HepG2 (cell line): ENCODE data around the gene CCDC116. TPM values are rescaled to one million over a fixed set of nuclear protein-coding genes. Genes with fewer than 3 reads are reported as not detected.
A peak's percentile ranks its signal among the peaks of the same experiment; 100 is the strongest.

ENCODE experiments used
- ATAC-seq: fragments of 200-7000 bp; cut with Tn5 transposase; 3 replicates; pipeline ENCODE4 v1.9.1; 2020; ENCODE audit warnings: mild to moderate bottlenecking, moderate library complexity
- BruUV-seq: library from RNA; stranded (reverse); fragments of 400-500 nt; replicated peaks from 2 replicates; lab custom pipeline; 2021; lab: Mats Ljungman, UMichigan
- CTCF ChIA-PET: fragments of 300-600 bp; formaldehyde crosslinking; extraction: SDS; loops from one replicate; lab custom pipeline; 2021; ENCODE audit warnings: low total read pairs, inconsistent platforms, low intra/inter-chr PET ratio; lab: Yijun Ruan, JAX
- POLR2A ChIA-PET: fragments of 350-600 bp; sonication (Branson Sonifier 250); formaldehyde crosslinking; loops from one replicate; lab custom pipeline; 2020; ENCODE audit warnings: antibody characterized with exemption, inconsistent platforms; lab: Yijun Ruan, JAX
- DNase-seq: peaks from one replicate; pipeline ENCODE4 v3.0.0-alpha.2; 2015; ENCODE audit warnings: low spot score
- FAIRE-seq: peaks from 3 replicates; lab custom pipeline; 2011; peaks lifted over from hg19 to GRCh38; lab: Jason Lieb, UNC
- H2AFZ ChIP-seq: one replicate; pipeline ENCODE4 v1.6.1; 2011; ENCODE audit warnings: low read length, inconsistent platforms
- H3K27ac ChIP-seq: fragments of 300-600 bp; 3 replicates; pipeline ENCODE4 v1.8.0; 2011; ENCODE audit warnings: mixed run types, mild to moderate bottlenecking, mixed read lengths, low read length, inconsistent platforms; ENCODE audit not compliant: insufficient read depth; ENCODE audit errors: extremely low read length
- H3K27me3 ChIP-seq, 2 experiments: fragments of 200-600 bp in 1 of 2; 2 replicates in 1 of 2; 3 replicates in 1 of 2; pipeline versions ENCODE4 v1.6.0 to v1.8.0; 2011; ENCODE audit warnings: low read length in 2 of 2, mild to moderate bottlenecking in 2 of 2, moderate library complexity in 2 of 2, inconsistent platforms in 1 of 2; ENCODE audit not compliant: insufficient read depth in 2 of 2, control insufficient read depth in 1 of 2
- H3K36me3 ChIP-seq, 2 experiments: fragments of 200-600 bp in 1 of 2; replicated peaks in 1 of 2; 2 replicates in 1 of 2; 3 replicates in 1 of 2; pipeline versions ENCODE4 v1.5.1 to v1.8.0; 2011; ENCODE audit warnings: low read length in 2 of 2, inconsistent platforms in 1 of 2; ENCODE audit not compliant: insufficient read depth in 2 of 2, control insufficient read depth in 1 of 2
- H3K4me1 ChIP-seq: 2 replicates; pipeline ENCODE4 v1.5.1; 2012; ENCODE audit warnings: low read length, inconsistent platforms; ENCODE audit not compliant: insufficient read depth
- H3K4me2 ChIP-seq: 2 replicates; pipeline ENCODE4 v1.6.0; 2011; ENCODE audit warnings: low read depth, low read length, inconsistent platforms
- H3K4me3 ChIP-seq, 3 experiments: fragments of 200-600 bp in 1 of 3; sonication (generic), shearing (Covaris generic) in 1 of 3; replicated peaks in 1 of 3; 2 replicates each; pipeline ENCODE4 v1.5.1; 2011 to 2016; ENCODE audit warnings: low read length in 3 of 3, inconsistent platforms in 2 of 3, low read depth in 2 of 3, mild to moderate bottlenecking in 2 of 3, control low read depth in 1 of 3, mixed read lengths in 1 of 3; ENCODE audit not compliant: insufficient read depth in 1 of 3
- H3K79me2 ChIP-seq: one replicate; pipeline ENCODE4 v1.6.1; 2011; ENCODE audit warnings: low read length, inconsistent platforms; ENCODE audit not compliant: insufficient read depth
- H3K9ac ChIP-seq: 2 replicates; pipeline ENCODE4 v1.6.0; 2011; ENCODE audit warnings: mild to moderate bottlenecking, low read depth, low read length, inconsistent platforms; ENCODE audit not compliant: insufficient read depth
- H3K9me3 ChIP-seq: 2 replicates; pipeline ENCODE4 v1.5.1; 2012; ENCODE audit warnings: mild to moderate bottlenecking, low read length
- H4K20me1 ChIP-seq: 2 replicates; pipeline ENCODE4 v1.6.0; 2011; ENCODE audit warnings: inconsistent platforms, mild to moderate bottlenecking, low read length, moderate library complexity; ENCODE audit not compliant: insufficient read depth
- ZFP36L1 ChIP-seq: sonication (generic); formaldehyde crosslinking; IDR thresholded peaks from 2 replicates; pipeline ENCODE4 v1.8.0; 2022; ENCODE audit warnings: mild to moderate bottlenecking, missing genetic modification reagents, moderate library complexity
- ZNF121 ChIP-seq: sonication (generic); formaldehyde crosslinking; IDR thresholded peaks from 2 replicates; pipeline ENCODE4 v1.5.0; 2020; ENCODE audit warnings: mild to moderate bottlenecking, missing genetic modification reagents
- ZNF770 ChIP-seq: sonication (generic); formaldehyde crosslinking; IDR thresholded peaks from 2 replicates; pipeline ENCODE4 v1.5.0; 2020; ENCODE audit warnings: mild to moderate bottlenecking, missing genetic modification reagents
- WGBS: methylation state at CpG from one replicate; pipeline ENCODE4 v1.1.6; 2017; ENCODE audit warnings: low lambda C conversion rate; 5-methylcytosine and 5-hydroxymethylcytosine counted together
- in situ Hi-C: cut with HindIII; loops from 2 replicates; pipeline ENCODE4 v1.10.0; 2017; ENCODE audit warnings: low pct_unique_long_range_greater_than_20kb; ENCODE audit not compliant: extremely low pct_ligation_motif_present
- intact Hi-C: fragments of 100-400 bp; cut with micrococcal nuclease; formaldehyde crosslinking; loops from one replicate; pipeline ENCODE4 v1.10.0; 2022; ENCODE audit not compliant: unreplicated experiment
- polyA plus RNA-seq, 8 experiments: library from polyadenylated mRNA; depleted of rRNA in 3 of 8; stranded (reverse) in 7 of 8; unstranded in 1 of 8; fragments of >200 nt; fragmentation: Illumina TruSeq in 4 of 8; extraction: Trizol in 4 of 8; gene quantifications; 2 replicates each; pipeline versions ENCODE4 v1.2.1 to v1.2.3, GENCODE V29; 2011 to 2016; ENCODE audit warnings: low read depth in 4 of 8, missing spikeins in 1 of 8, mixed read lengths in 1 of 8; ENCODE audit not compliant: insufficient read depth in 1 of 8
- total RNA-seq, 5 experiments: library from RNA; depleted of rRNA; stranded (reverse); fragments of >200 nt; fragmentation: Illumina TruSeq; extraction: Trizol; gene quantifications; 2 replicates each; pipeline ENCODE4 v1.2.3, GENCODE V29; 2016; ENCODE audit warnings: low read depth in 1 of 5
- TF ChIP-seq, protein P1 (sequence below): sonication (generic); formaldehyde crosslinking; IDR thresholded peaks from 2 replicates; pipeline ENCODE4 v1.5.0; 2020; ENCODE audit warnings: missing genetic modification reagents

CCDC116 gene
- total and polyA plus RNA-seq, 2 of the 13 experiments (the other 11 are each of a cell fraction or from before 2014, with no cell fraction given), result 0.15 to 0.33 TPM

DNA sequence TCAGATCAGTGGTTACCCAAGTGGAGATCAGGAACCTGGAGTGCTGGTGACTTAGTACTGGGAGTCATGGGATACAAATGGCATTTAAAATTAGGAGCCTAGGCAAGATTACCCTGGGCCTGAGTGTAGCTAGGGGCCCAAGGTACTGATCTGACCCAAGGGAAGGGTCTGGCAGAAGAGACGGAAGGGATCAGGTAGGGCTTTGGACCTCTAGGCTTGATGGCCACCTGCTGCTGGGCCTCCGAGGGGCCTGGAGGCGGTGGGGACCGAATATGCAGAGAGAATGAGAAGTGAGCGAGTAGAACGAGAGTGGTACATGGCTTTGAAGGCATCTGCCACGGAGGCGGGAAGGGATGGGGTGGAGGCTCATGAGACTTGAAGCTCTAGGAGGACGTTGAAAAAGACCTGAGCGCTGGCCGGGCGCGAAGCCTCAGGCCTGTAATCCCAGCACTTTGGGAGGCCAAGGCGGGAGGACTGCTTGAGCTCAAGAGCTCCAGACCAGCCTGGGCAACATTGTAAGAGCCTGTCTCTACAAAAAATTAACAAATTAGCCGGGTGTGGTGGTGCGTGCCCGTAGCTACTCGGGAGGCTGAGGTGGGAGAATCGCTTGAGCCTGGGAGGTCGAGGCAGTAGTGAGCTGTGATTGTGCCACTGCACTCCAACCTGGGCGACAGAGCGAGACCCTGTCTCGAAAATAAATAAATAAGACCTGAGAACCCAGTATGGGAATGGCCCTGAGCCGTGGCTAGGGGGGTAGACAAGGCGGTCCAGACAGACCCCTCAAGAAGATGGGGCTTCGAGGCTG, 32.7 kb downstream of the CCDC116 start (continued):
- TF ChIP-seq, protein P1, sequence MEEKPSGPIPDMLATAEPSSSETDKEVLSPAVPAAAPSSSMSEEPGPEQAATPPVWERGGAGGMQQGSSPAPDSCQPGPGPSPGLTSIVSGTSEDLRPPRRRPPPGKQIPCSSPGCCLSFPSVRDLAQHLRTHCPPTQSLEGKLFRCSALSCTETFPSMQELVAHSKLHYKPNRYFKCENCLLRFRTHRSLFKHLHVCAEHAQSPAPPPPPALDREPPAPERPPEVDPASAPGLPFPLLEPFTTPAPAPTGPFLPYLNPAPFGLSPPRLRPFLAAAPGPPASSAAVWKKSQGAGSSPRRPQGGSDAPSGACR (CRISPR knock-in tag), result no peak

- H3K79me2 ChIP-seq, result peaks cover 12% of the 10 kb centered on the region
- in situ Hi-C loops (loop anchor here (10.0 kb wide), 1 partner anchor 48 kb away; no protein-coding TSS in a partner anchor), intact Hi-C loops (no loop called here)
- H3K9ac ChIP-seq, result peak overlapping the region; percentile 89
- peaks cover 5 to 20% of the 10 kb centered on the region in 2 experiments; a peak in 4 of 5 replicates for H3K36me3 ChIP-seq
- H3K4me1 ChIP-seq, result peaks cover 16% of the 10 kb centered on the region
- peak overlapping the region; percentile 88 for H3K4me2 ChIP-seq
- 0 out of 2 replicates have a peak, but pooled peaks have one; percentile 33 for TF ChIP-seq ZNF770 (CRISPR knock-in tag)
- no peak for TF ChIP-seq ZNF121 (CRISPR knock-in tag)
- TF ChIP-seq ZFP36L1 (CRISPR knock-in tag), result no peak
- CTCF ChIA-PET, result no interaction called here
- ATAC-seq (no peak), FAIRE-seq (no peak), DNase-seq (no peak)
- H3K9me3 ChIP-seq, result no peaks in the 10 kb centered on the region
- no peak overlapping the region for H2AFZ ChIP-seq
- BruUV-seq, result no TSS peak
- peak overlapping the region; percentile 70 to 92 (median 87); a peak in 5 of 6 replicates for H3K4me3 ChIP-seq
- 48% methylated on average over 16 of the region's 16 CpGs for WGBS
- no peaks in the 10 kb centered on the region; the same call in 1 of the 2 replicates for H4K20me1 ChIP-seq
- peak overlapping the region; percentile 99 for H3K27ac ChIP-seq
- H3K27me3 ChIP-seq, result no peaks in the 10 kb centered on the region
- POLR2A ChIA-PET, result interaction anchor here (0.6 to 4.1 kb wide), 8 partner anchors 9 to 191 kb away, joined by 3 to 27 read pairs (median 6); partner anchors contain the start of genes CCDC116, SDF2L1 and YPEL1
Observed at GRCh38 chr22:21666786-21667185, 34.2 kb downstream of the CCDC116 start.
